HepG2 (cell line): ENCODE measurements around the gene HSPA5. TPM values are rescaled to one million over a fixed set of nuclear protein-coding genes. Genes with fewer than 3 reads are reported as not detected.
A peak's percentile ranks its signal among the peaks of the same experiment; 100 is the strongest.

Experiments
- CAMTA2 ChIP-seq: sonication (generic); formaldehyde crosslinking; IDR thresholded peaks from 2 replicates; pipeline ENCODE4 v1.4.0; 2020; ENCODE audit warnings: mild to moderate bottlenecking, missing genetic modification reagents, borderline replicate concordance
- CEBPB ChIP-seq: IDR thresholded peaks from 2 replicates; pipeline ENCODE4 v1.6.1; 2011; ENCODE audit warnings: low read depth, low read length, improper control_type of control experiment, borderline replicate concordance
- ELF1 ChIP-seq: sonication (generic); formaldehyde crosslinking; IDR thresholded peaks from 2 replicates; pipeline ENCODE4 v1.4.0; 2020; ENCODE audit warnings: missing genetic modification reagents
- NCOR1 ChIP-seq: fragments of 200-600 bp; sonication (generic); IDR thresholded peaks from 2 replicates; pipeline ENCODE4 v1.7.0; 2017; ENCODE audit warnings: antibody characterized with exemption, low read length, borderline replicate concordance
- NFKBIZ ChIP-seq: IDR thresholded peaks from 2 replicates; pipeline ENCODE4 v1.6.1; 2018; ENCODE audit warnings: missing genetic modification reagents, missing compliant biosample characterization
- NR2C2 ChIP-seq: sonication (generic); formaldehyde crosslinking; IDR thresholded peaks from 2 replicates; pipeline ENCODE4 v1.4.0; 2020; ENCODE audit warnings: missing genetic modification reagents, mild to moderate bottlenecking, moderate library complexity, borderline replicate concordance
- PCBP2 ChIP-seq: fragments of 200-400 bp; formaldehyde crosslinking; optimal IDR thresholded peaks from 2 replicates; pipeline ENCODE3; 2018; ENCODE audit warnings: low read length, low read depth; ENCODE audit not compliant: poor library complexity, severe bottlenecking
- ZNF331 ChIP-seq: sonication (generic); formaldehyde crosslinking; IDR thresholded peaks from 2 replicates; pipeline ENCODE4 v1.4.0; 2020; ENCODE audit warnings: missing genetic modification reagents
- ZNF556 ChIP-seq: sonication (generic); formaldehyde crosslinking; IDR thresholded peaks from 2 replicates; pipeline ENCODE4 v1.4.0; 2020; ENCODE audit warnings: mild to moderate bottlenecking, missing genetic modification reagents, borderline replicate concordance
- ZNF710 ChIP-seq: sonication (generic); formaldehyde crosslinking; IDR thresholded peaks from 2 replicates; pipeline ENCODE4 v1.5.0; 2020; ENCODE audit warnings: mild to moderate bottlenecking, missing genetic modification reagents, borderline replicate concordance
- polyA plus RNA-seq, 8 experiments: library from polyadenylated mRNA; depleted of rRNA in 3 of 8; stranded (reverse) in 7 of 8; unstranded in 1 of 8; fragments of >200 nt; fragmentation: Illumina TruSeq in 4 of 8; extraction: Trizol in 4 of 8; gene quantifications; 2 replicates each; pipeline versions ENCODE4 v1.2.1 to v1.2.3, GENCODE V29; 2011 to 2016; ENCODE audit warnings: low read depth in 4 of 8, missing spikeins in 1 of 8, mixed read lengths in 1 of 8; ENCODE audit not compliant: insufficient read depth in 1 of 8
- total RNA-seq, 5 experiments: library from RNA; depleted of rRNA; stranded (reverse); fragments of >200 nt; fragmentation: Illumina TruSeq; extraction: Trizol; gene quantifications; 2 replicates each; pipeline ENCODE4 v1.2.3, GENCODE V29; 2016; ENCODE audit warnings: low read depth in 1 of 5
- TF ChIP-seq, protein P1 (sequence below): sonication (generic); formaldehyde crosslinking; IDR thresholded peaks from 2 replicates; pipeline ENCODE4 v1.4.0; 2020; ENCODE audit warnings: missing genetic modification reagents, borderline replicate concordance
- TF ChIP-seq, protein P2 (sequence below), 2 experiments: fragments of 450-650 bp in 1 of 2; sonication (generic) in 1 of 2; formaldehyde crosslinking in 1 of 2; IDR thresholded peaks; 2 replicates each; pipeline versions ENCODE4 v1.6.1 to v1.8.0; 2016 to 2022; ENCODE audit warnings: antibody characterized with exemption in 1 of 2, mild to moderate bottlenecking in 1 of 2, missing genetic modification reagents in 1 of 2

Gene HSPA5
- total and polyA plus RNA-seq, 2 of the 13 experiments (the other 11 are each of a cell fraction or from before 2014, with no cell fraction given): 201 to 206 TPM

DNA sequence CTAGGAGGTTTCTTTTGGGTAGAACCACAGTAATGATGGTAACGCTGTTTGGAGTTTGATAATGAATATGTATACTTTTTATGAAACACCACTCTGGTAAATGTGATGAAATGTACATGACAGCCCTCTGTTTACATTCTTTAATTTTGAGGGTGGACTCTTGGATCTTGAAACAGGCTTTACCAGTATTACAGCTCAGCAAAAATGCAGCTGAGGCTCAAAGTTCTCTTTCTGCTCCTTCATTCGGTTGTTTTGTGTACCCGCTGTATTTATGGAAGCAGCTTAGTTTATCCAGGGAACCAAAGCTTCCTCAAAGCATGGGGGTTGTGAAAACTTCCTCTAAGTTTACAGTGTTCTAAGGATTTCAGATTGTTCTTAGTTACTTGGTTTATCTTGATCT is 31.6 kb upstream of the HSPA5 start (continued):
- TF ChIP-seq, protein P1, sequence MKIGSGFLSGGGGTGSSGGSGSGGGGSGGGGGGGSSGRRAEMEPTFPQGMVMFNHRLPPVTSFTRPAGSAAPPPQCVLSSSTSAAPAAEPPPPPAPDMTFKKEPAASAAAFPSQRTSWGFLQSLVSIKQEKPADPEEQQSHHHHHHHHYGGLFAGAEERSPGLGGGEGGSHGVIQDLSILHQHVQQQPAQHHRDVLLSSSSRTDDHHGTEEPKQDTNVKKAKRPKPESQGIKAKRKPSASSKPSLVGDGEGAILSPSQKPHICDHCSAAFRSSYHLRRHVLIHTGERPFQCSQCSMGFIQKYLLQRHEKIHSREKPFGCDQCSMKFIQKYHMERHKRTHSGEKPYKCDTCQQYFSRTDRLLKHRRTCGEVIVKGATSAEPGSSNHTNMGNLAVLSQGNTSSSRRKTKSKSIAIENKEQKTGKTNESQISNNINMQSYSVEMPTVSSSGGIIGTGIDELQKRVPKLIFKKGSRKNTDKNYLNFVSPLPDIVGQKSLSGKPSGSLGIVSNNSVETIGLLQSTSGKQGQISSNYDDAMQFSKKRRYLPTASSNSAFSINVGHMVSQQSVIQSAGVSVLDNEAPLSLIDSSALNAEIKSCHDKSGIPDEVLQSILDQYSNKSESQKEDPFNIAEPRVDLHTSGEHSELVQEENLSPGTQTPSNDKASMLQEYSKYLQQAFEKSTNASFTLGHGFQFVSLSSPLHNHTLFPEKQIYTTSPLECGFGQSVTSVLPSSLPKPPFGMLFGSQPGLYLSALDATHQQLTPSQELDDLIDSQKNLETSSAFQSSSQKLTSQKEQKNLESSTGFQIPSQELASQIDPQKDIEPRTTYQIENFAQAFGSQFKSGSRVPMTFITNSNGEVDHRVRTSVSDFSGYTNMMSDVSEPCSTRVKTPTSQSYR (CRISPR knock-in tag): peak; percentile 55; the same call in 1 of the 2 replicates
- TF ChIP-seq ZNF710: no peak
- TF ChIP-seq, protein P2, sequence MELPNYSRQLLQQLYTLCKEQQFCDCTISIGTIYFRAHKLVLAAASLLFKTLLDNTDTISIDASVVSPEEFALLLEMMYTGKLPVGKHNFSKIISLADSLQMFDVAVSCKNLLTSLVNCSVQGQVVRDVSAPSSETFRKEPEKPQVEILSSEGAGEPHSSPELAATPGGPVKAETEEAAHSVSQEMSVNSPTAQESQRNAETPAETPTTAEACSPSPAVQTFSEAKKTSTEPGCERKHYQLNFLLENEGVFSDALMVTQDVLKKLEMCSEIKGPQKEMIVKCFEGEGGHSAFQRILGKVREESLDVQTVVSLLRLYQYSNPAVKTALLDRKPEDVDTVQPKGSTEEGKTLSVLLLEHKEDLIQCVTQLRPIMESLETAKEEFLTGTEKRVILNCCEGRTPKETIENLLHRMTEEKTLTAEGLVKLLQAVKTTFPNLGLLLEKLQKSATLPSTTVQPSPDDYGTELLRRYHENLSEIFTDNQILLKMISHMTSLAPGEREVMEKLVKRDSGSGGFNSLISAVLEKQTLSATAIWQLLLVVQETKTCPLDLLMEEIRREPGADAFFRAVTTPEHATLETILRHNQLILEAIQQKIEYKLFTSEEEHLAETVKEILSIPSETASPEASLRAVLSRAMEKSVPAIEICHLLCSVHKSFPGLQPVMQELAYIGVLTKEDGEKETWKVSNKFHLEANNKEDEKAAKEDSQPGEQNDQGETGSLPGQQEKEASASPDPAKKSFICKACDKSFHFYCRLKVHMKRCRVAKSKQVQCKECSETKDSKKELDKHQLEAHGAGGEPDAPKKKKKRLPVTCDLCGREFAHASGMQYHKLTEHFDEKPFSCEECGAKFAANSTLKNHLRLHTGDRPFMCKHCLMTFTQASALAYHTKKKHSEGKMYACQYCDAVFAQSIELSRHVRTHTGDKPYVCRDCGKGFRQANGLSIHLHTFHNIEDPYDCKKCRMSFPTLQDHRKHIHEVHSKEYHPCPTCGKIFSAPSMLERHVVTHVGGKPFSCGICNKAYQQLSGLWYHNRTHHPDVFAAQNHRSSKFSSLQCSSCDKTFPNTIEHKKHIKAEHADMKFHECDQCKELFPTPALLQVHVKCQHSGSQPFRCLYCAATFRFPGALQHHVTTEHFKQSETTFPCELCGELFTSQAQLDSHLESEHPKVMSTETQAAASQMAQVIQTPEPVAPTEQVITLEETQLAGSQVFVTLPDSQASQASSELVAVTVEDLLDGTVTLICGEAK (IDR thresholded peaks at IDR 0.05): no peak
- TF ChIP-seq, protein P2 (CRISPR knock-in tag; IDR thresholded peaks at IDR 0.05): no peak; the same call in 1 of the 2 replicates
- no peak; the same call in 1 of the 2 replicates for TF ChIP-seq NR2C2
- TF ChIP-seq ZNF331 (CRISPR knock-in tag): peak; percentile 59; the same call in 1 of the 2 replicates
- no peak for TF ChIP-seq ELF1 (CRISPR knock-in tag)
- TF ChIP-seq CEBPB: peak; percentile 52; the same call in 1 of the 2 replicates
- TF ChIP-seq NCOR1: peak; percentile 86
- no peak for TF ChIP-seq ZNF556 (CRISPR knock-in tag)
- TF ChIP-seq NFKBIZ (CRISPR knock-in tag): no peak
- no peak for TF ChIP-seq PCBP2
- TF ChIP-seq CAMTA2 (CRISPR knock-in tag): no peak
